Activated CD4-positive, alpha-beta memory T cell treated with anti-CD3 and anti-CD28 coated beads for 36 hours (primary cell): Measurements from ENCODE around the gene ATPAF2. TPM values are rescaled to one million over a fixed set of nuclear protein-coding genes. Genes with fewer than 3 reads are reported as not detected.

Experiments used
- CTCF ChIA-PET: fragments of 350-600 bp; sonication (Branson Sonifier 250); formaldehyde crosslinking; loops from one replicate; lab custom pipeline; 2021; ENCODE audit warnings: antibody characterized with exemption, inconsistent platforms; lab: Charles Lee
- POLR2A ChIA-PET: fragments of 350-600 bp; sonication (Branson Sonifier 250); formaldehyde crosslinking; loops from one replicate; lab custom pipeline; 2021; ENCODE audit warnings: antibody characterized with exemption; lab: Charles Lee
- DNase-seq: peaks from one replicate; pipeline ENCODE4 v3.0.0-alpha.2; 2020
- H3K27ac Mint-ChIP-seq: one replicate; pipeline ENCODE4 v1.8.0; 2021; ENCODE audit warnings: mixed read lengths
- H3K27me3 Mint-ChIP-seq: one replicate; pipeline ENCODE4 v1.8.0; 2021; ENCODE audit warnings: mixed read lengths
- H3K36me3 Mint-ChIP-seq: one replicate; pipeline ENCODE4 v1.8.0; 2021; ENCODE audit warnings: mixed read lengths
- H3K4me1 Mint-ChIP-seq: one replicate; pipeline ENCODE4 v1.8.0; 2021; ENCODE audit warnings: low read depth, mixed read lengths
- H3K4me3 Mint-ChIP-seq: one replicate; pipeline ENCODE4 v1.8.0; 2021; ENCODE audit warnings: mild to moderate bottlenecking, mixed read lengths
- H3K9me3 Mint-ChIP-seq: one replicate; pipeline ENCODE4 v1.8.0; 2021; ENCODE audit warnings: mixed read lengths
- intact Hi-C: fragments of 100-400 bp; cut with micrococcal nuclease; formaldehyde crosslinking; loops from one replicate; pipeline ENCODE4 v1.15.1; 2023
- total RNA-seq, 2 experiments: library from RNA; stranded (reverse); gene quantifications; one replicate each; pipeline ENCODE4 v1.2.3, GENCODE V29; 2021

ATPAF2 gene
- total RNA-seq, 2 experiments from 2014 or later, result 27.5 to 30.0 TPM

GRCh38 chr17:18064053-18064452 is 25.1 kb upstream of the ATPAF2 start:
- DNase-seq, result no peak
- CTCF ChIA-PET, result no interaction called here
- no peaks in the 10 kb centered on the region for H3K4me1 Mint-ChIP-seq
- no peak overlapping the region for H3K4me3 Mint-ChIP-seq
- no peaks in the 10 kb centered on the region for H3K27me3 Mint-ChIP-seq
- intact Hi-C loops, result no loop called here
- no peak overlapping the region for H3K27ac Mint-ChIP-seq
- POLR2A ChIA-PET, result no interaction called here
- peaks cover 5% of the 10 kb centered on the region for H3K36me3 Mint-ChIP-seq
- H3K9me3 Mint-ChIP-seq, result no peaks in the 10 kb centered on the region

DNA sequence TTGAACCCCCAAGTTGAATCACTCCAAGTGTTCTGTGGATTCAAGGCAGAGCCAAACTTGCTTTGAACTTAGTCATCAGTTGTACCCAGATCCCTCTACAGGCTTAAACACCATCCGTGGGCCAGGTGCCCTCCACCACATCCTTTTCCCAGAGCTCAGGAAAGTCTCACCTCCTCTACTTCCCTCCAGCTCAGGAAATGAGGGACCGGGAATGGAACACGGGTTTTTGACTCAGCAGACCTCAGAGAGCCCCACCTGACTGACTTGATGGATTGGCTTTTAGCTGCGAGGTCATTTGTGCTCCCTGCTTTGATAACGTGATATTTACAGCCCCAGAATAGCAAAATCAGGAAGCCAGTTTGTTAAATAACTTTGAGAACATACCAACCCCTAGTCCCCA is 20.3 kb upstream of the ATPAF2 start:
- H3K4me3 Mint-ChIP-seq, result no peak overlapping the region
- DNase-seq, result no peak
- no peaks in the 10 kb centered on the region for H3K9me3 Mint-ChIP-seq
- ChIA-PET CTCF (no interaction called here), POLR2A (no interaction called here)
- H3K4me1 Mint-ChIP-seq, result no peaks in the 10 kb centered on the region
- H3K36me3 Mint-ChIP-seq, result peaks cover 3% of the 10 kb centered on the region
- no peaks in the 10 kb centered on the region for H3K27me3 Mint-ChIP-seq
- H3K27ac Mint-ChIP-seq, result no peak overlapping the region
- intact Hi-C loops, result no loop called here

- ChIA-PET CTCF (no interaction called here), POLR2A (no interaction called here)
- intact Hi-C loops, result no loop called here
- Mint-ChIP-seq H3K36me3 (peaks cover 3% of the 10 kb centered on the region), H3K9me3 (no peaks in the 10 kb centered on the region), H3K27me3 (no peaks in the 10 kb centered on the region), H3K4me1 (no peaks in the 10 kb centered on the region), H3K27ac (no peak overlapping the region), H3K4me3 (no peak overlapping the region)
- no peak for DNase-seq
These were observed 17.2 kb upstream of the ATPAF2 start for GRCh38 chr17:18056214-18056613.

- H3K9me3 Mint-ChIP-seq, result no peaks in the 10 kb centered on the region
- CTCF ChIA-PET, result no interaction called here
- no peak overlapping the region for H3K4me3 Mint-ChIP-seq
- intact Hi-C loops, result no loop called here
- no peaks in the 10 kb centered on the region for H3K27me3 Mint-ChIP-seq
- no peaks in the 10 kb centered on the region for H3K4me1 Mint-ChIP-seq
- no peak for DNase-seq
- POLR2A ChIA-PET, result no interaction called here
- H3K27ac Mint-ChIP-seq, result no peak overlapping the region
- H3K36me3 Mint-ChIP-seq, result peaks cover 3% of the 10 kb centered on the region
These were observed 16.6 kb upstream of the ATPAF2 start for GRCh38 chr17:18055597-18055996.

DNA sequence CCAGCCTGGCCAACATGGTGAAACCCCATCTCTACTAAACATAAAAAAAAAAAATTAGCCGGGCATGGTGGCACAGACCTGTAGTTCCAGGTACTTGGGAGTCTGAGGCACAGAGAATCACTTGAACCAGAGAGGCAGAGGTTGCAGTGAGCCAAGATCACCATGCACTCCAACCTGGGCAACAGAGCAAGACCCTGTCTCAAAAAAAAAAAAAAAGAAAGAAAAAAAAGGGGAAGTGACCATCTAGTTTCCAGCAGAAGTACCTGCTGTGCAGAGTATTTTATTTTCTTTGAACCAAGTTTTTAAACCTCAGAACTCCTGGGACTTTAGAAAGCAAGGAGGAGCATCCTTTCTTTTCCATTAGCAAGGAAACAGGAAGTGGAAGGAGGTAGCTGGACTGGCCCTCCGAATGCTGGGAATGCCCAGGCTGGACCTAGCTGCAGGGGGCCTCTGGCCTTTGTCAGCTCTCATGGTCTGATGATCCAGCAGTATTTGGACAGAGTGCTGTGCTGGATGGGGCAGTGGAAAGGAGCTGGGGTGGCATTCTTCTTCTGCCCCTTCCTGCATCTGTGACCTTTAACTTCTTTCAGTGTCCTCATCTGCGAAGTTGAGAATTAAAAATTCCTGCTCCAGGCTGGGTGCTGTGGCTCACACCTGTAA is 6.9 kb upstream of the ATPAF2 start:
- no peak for DNase-seq
- Mint-ChIP-seq H3K4me3 (no peak overlapping the region), H3K27me3 (no peaks in the 10 kb centered on the region), H3K4me1 (peaks cover 13% of the 10 kb centered on the region), H3K27ac (no peak overlapping the region), H3K36me3 (no peaks in the 10 kb centered on the region), H3K9me3 (no peaks in the 10 kb centered on the region)
- intact Hi-C loops, result no loop called here
- ChIA-PET CTCF (no interaction called here), POLR2A (no interaction called here)

DNA sequence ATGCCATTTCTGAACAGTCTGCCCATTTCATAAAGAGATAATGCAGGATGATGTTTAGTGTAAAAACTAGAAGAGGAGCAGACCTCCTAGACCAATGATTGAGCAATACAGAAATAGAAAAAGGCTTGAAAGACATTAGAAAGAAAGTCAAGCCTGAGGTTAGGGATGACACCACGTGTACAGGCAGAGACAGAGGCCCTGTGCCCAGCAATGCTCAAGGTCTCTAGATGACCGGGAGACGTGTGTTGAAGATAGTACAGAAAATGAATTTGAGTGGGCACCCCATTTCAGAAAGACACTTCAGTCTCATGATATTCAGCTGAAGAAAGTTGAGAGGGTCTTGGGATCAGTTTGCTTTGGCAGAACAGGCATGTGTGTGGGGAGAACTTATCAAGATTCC is 5.6 kb upstream of the ATPAF2 start:
- intact Hi-C loops, result no loop called here
- Mint-ChIP-seq H3K4me1 (peaks cover 22% of the 10 kb centered on the region), H3K36me3 (no peaks in the 10 kb centered on the region), H3K27me3 (no peaks in the 10 kb centered on the region), H3K4me3 (no peak overlapping the region), H3K27ac (no peak overlapping the region), H3K9me3 (no peaks in the 10 kb centered on the region)
- POLR2A ChIA-PET, result no interaction called here
- DNase-seq, result no peak
- CTCF ChIA-PET, result no interaction called here

- ChIA-PET POLR2A (no interaction called here), CTCF (interaction anchor here (1.1 to 1.3 kb wide), 2 partner anchors 10 to 153 kb away, joined by 3 read pairs; no protein-coding TSS in a partner anchor)
- Mint-ChIP-seq H3K27me3 (no peaks in the 10 kb centered on the region), H3K9me3 (no peaks in the 10 kb centered on the region), H3K4me1 (peaks cover 24% of the 10 kb centered on the region), H3K36me3 (peaks cover 2% of the 10 kb centered on the region), H3K4me3 (no peak overlapping the region), H3K27ac (no peak overlapping the region)
- intact Hi-C loops, result no loop called here
- DNase-seq, result no peak
These were observed 4.5 kb upstream of the ATPAF2 start for GRCh38 chr17:18043491-18043890.

DNA sequence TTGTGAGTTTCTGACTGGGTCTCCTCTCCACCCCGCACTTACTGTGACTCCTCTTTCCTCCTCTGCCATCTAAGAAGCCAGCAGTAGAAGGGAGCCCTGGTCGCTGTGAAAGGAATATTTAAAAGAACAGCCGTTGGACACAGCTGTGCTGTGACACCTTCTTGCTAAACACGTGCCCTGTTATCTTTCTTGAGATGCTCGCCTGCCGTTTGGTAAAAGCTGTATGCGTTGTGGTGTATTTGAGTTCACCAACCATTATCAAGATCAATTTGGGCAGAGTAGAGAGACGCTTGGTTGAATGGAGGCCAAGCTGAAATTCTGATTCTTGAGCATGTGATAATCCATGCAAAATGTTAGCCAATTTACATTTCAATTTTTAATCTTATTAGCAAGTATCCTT is 4.0 kb upstream of the ATPAF2 start:
- Mint-ChIP-seq H3K36me3 (peaks cover 2% of the 10 kb centered on the region), H3K27ac (no peak overlapping the region), H3K4me1 (peaks cover 28% of the 10 kb centered on the region), H3K4me3 (no peak overlapping the region), H3K27me3 (no peaks in the 10 kb centered on the region), H3K9me3 (no peaks in the 10 kb centered on the region)
- CTCF ChIA-PET, result interaction anchor here (1.1 to 1.3 kb wide), 2 partner anchors 10 to 152 kb away, joined by 3 read pairs; no protein-coding TSS in a partner anchor
- POLR2A ChIA-PET, result no interaction called here
- no peak for DNase-seq
- intact Hi-C loops, result no loop called here

DNA sequence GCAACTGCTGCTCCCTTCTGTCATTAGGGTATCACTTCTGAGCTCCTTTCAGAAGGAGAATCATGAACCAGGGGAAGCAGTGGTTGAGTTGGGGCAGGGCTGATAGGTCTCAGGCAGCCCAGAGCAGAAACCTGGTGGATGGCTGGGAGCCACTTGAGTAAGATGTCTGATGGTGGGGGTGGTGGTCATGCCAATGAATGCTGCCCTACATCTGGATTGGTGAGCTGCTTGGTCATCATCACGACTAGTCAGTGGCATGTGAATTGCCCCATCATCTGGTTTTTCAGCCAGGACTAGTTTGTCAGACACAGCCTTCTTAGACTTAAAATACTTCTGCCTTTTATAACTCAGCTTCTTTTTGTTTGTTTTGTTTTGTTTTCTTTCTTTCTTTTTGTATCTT is 2.8 kb upstream of the ATPAF2 start:
- intact Hi-C loops, result no loop called here
- CTCF ChIA-PET, result interaction anchor here (0.7 to 0.8 kb wide), 2 partner anchors 9 to 102 kb away, joined by 3 to 4 read pairs; no protein-coding TSS in a partner anchor
- Mint-ChIP-seq H3K9me3 (no peaks in the 10 kb centered on the region), H3K4me1 (peaks cover 38% of the 10 kb centered on the region), H3K36me3 (peaks cover 2% of the 10 kb centered on the region), H3K27ac (no peak overlapping the region), H3K4me3 (no peak overlapping the region), H3K27me3 (no peaks in the 10 kb centered on the region)
- POLR2A ChIA-PET, result no interaction called here
- DNase-seq, result no peak

- Mint-ChIP-seq H3K9me3 (no peaks in the 10 kb centered on the region), H3K4me3 (peak overlapping the region; percentile 88), H3K27me3 (no peaks in the 10 kb centered on the region), H3K4me1 (peaks cover 40% of the 10 kb centered on the region), H3K27ac (peak overlapping the region; percentile 63), H3K36me3 (peaks cover 2% of the 10 kb centered on the region)
- ChIA-PET CTCF (no interaction called here), POLR2A (no interaction called here)
- intact Hi-C loops, result no loop called here
- no peak for DNase-seq
These were observed 1.4 kb upstream of the ATPAF2 start for GRCh38 chr17:18040261-18040858.

GRCh38 chr17:18039535-18040260 is 730 bp upstream of the ATPAF2 start:
- peak overlapping the region; percentile 92 for H3K4me3 Mint-ChIP-seq
- peak overlapping the region; percentile 80 for H3K27ac Mint-ChIP-seq
- intact Hi-C loops, result loop anchor here (1.0 to 10.0 kb wide), 9 partner anchors 47 to 1502 kb away; partner anchors contain the start of genes ALKBH5, DRC3, DRG2 and PEMT
- H3K4me1 Mint-ChIP-seq, result peaks cover 40% of the 10 kb centered on the region
- CTCF ChIA-PET, result interaction anchor here (1.3 kb wide), 1 partner anchor 145 kb away, joined by 3 read pairs; no protein-coding TSS in a partner anchor
- no peak for DNase-seq
- peaks cover 2% of the 10 kb centered on the region for H3K36me3 Mint-ChIP-seq
- no peaks in the 10 kb centered on the region for H3K9me3 Mint-ChIP-seq
- no peaks in the 10 kb centered on the region for H3K27me3 Mint-ChIP-seq
- POLR2A ChIA-PET, result no interaction called here
